H9 (cell line): ENCODE data around the gene TSTD2. TPM values are rescaled to one million over a fixed set of nuclear protein-coding genes. Genes with fewer than 3 reads are reported as not detected.

Experiments
- DNase-seq: peaks from one replicate; pipeline ENCODE4 v3.0.0-alpha.2; 2017
- H2AFZ ChIP-seq: one replicate; pipeline ENCODE4 v1.6.1; 2013; ENCODE audit warnings: mild to moderate bottlenecking, low read length, control low read depth, moderate library complexity
- H2AK5ac ChIP-seq: 2 replicates; pipeline ENCODE4 v1.6.1; 2013; ENCODE audit warnings: low read length, control low read depth, mixed read lengths; ENCODE audit not compliant: insufficient read length
- H2BK120ac ChIP-seq: one replicate; pipeline ENCODE4 v1.6.1; 2013; ENCODE audit warnings: low read depth, mild to moderate bottlenecking, low read length, control low read depth, inconsistent platforms; ENCODE audit not compliant: poor library complexity, severe bottlenecking
- H2BK12ac ChIP-seq: 2 replicates; pipeline ENCODE4 v1.6.1; 2013; ENCODE audit warnings: low read length, control low read depth, mixed read lengths, low read depth; ENCODE audit not compliant: insufficient read length
- H2BK15ac ChIP-seq: 2 replicates; pipeline ENCODE4 v1.6.1; 2013; ENCODE audit warnings: low read depth, low read length, control low read depth
- H2BK20ac ChIP-seq: one replicate; pipeline ENCODE4 v1.6.1; 2013; ENCODE audit warnings: low read depth, mild to moderate bottlenecking, low read length, control low read depth, inconsistent platforms; ENCODE audit not compliant: poor library complexity, severe bottlenecking
- H2BK5ac ChIP-seq: 2 replicates; pipeline ENCODE4 v1.6.1; 2013; ENCODE audit warnings: low read length, control low read depth, mixed read lengths; ENCODE audit not compliant: insufficient read length
- H3K14ac ChIP-seq: 2 replicates; pipeline ENCODE4 v1.6.1; 2013; ENCODE audit warnings: low read length, control low read depth; ENCODE audit not compliant: insufficient read depth
- H3K18ac ChIP-seq: 2 replicates; pipeline ENCODE4 v1.6.1; 2013; ENCODE audit warnings: low read depth, mild to moderate bottlenecking, mixed read lengths, low read length, control low read depth; ENCODE audit not compliant: insufficient read length
- H3K23ac ChIP-seq: 2 replicates; pipeline ENCODE4 v1.6.1; 2013; ENCODE audit warnings: low read length, control low read depth, mixed read lengths, low read depth; ENCODE audit not compliant: insufficient read length
- H3K23me2 ChIP-seq: 2 replicates; pipeline ENCODE4 v1.6.1; 2013; ENCODE audit warnings: low read depth, mild to moderate bottlenecking, mixed read lengths, low read length, control low read depth; ENCODE audit not compliant: insufficient read length, poor library complexity, severe bottlenecking
- H3K27ac ChIP-seq: 2 replicates; pipeline ENCODE4 v1.5.1; 2013; ENCODE audit warnings: low read length, control low read depth, mixed read lengths, low read depth; ENCODE audit not compliant: insufficient read length
- H3K27me3 ChIP-seq: 2 replicates; pipeline ENCODE4 v1.6.1; 2013; ENCODE audit warnings: low read length, control low read depth, inconsistent platforms; ENCODE audit not compliant: insufficient read depth
- H3K4ac ChIP-seq: 2 replicates; pipeline ENCODE4 v1.6.1; 2013; ENCODE audit warnings: low read depth, mild to moderate bottlenecking, control low read depth, inconsistent platforms, low read length, moderate library complexity
- H3K4me1 ChIP-seq: 2 replicates; pipeline ENCODE4 v1.6.1; 2013; ENCODE audit warnings: low read length, control low read depth, inconsistent platforms; ENCODE audit not compliant: insufficient read depth
- H3K4me2 ChIP-seq: 2 replicates; pipeline ENCODE4 v1.6.1; 2013; ENCODE audit warnings: low read length, control low read depth, mixed read lengths; ENCODE audit not compliant: insufficient read length, insufficient read depth
- H3K56ac ChIP-seq: 2 replicates; pipeline ENCODE4 v1.6.1; 2013; ENCODE audit warnings: low read depth, mild to moderate bottlenecking, mixed read lengths, low read length, control low read depth; ENCODE audit not compliant: insufficient read length
- H3K79me1 ChIP-seq: 2 replicates; pipeline ENCODE4 v1.6.1; 2013; ENCODE audit warnings: low read depth, mild to moderate bottlenecking, moderate library complexity, low read length, control low read depth, inconsistent platforms; ENCODE audit not compliant: insufficient read depth, poor library complexity, severe bottlenecking
- H3K79me2 ChIP-seq: 2 replicates; pipeline ENCODE4 v1.6.1; 2013; ENCODE audit warnings: low read length, control low read depth, inconsistent platforms; ENCODE audit not compliant: insufficient read depth
- H3K9ac ChIP-seq: 2 replicates; pipeline ENCODE4 v1.6.1; 2013; ENCODE audit warnings: low read length, control low read depth, mixed read lengths; ENCODE audit not compliant: insufficient read length; ENCODE audit errors: extremely low read depth
- H3K9me3 ChIP-seq: one replicate; pipeline ENCODE4 v1.6.1; 2013; ENCODE audit warnings: low read depth, low read length, inconsistent platforms; ENCODE audit not compliant: control insufficient read depth
- H3T11ph ChIP-seq: one replicate; pipeline ENCODE4 v1.6.1; 2013; ENCODE audit warnings: mild to moderate bottlenecking, low read length, control low read depth, inconsistent platforms
- H4K20me1 ChIP-seq: one replicate; pipeline ENCODE4 v1.6.1; 2013; ENCODE audit not compliant: control insufficient read depth, insufficient read length, insufficient read depth
- H4K5ac ChIP-seq: 2 replicates; pipeline ENCODE4 v1.6.1; 2013; ENCODE audit warnings: low read depth, mild to moderate bottlenecking, mixed read lengths, low read length, control low read depth; ENCODE audit not compliant: insufficient read length
- H4K8ac ChIP-seq: replicated peaks from 2 replicates; pipeline ENCODE4 v1.6.1; 2013; ENCODE audit warnings: low read length, control low read depth, mixed read lengths, low read depth; ENCODE audit not compliant: insufficient read length
- H4K91ac ChIP-seq: 2 replicates; pipeline ENCODE4 v1.6.1; 2013; ENCODE audit warnings: low read depth, mild to moderate bottlenecking, moderate library complexity, mixed read lengths, low read length, control low read depth; ENCODE audit not compliant: insufficient read length
- H3K27ac Mint-ChIP-seq, 3 experiments: 2 replicates in 2 of 3; 3 replicates in 1 of 3; pipeline ENCODE4 v1.8.0; 2020 to 2021; ENCODE audit warnings: mixed read lengths in 3 of 3, mild to moderate bottlenecking in 1 of 3, moderate library complexity in 1 of 3
- H3K27me3 Mint-ChIP-seq: 2 replicates; pipeline ENCODE4 v1.8.0; 2021; ENCODE audit warnings: low read depth, mild to moderate bottlenecking, moderate library complexity, mixed read lengths
- H3K36me3 Mint-ChIP-seq, 3 experiments: 2 replicates in 2 of 3; 3 replicates in 1 of 3; pipeline ENCODE4 v1.8.0; 2020 to 2021; ENCODE audit warnings: low read depth in 3 of 3, mixed read lengths in 3 of 3; ENCODE audit not compliant: insufficient read depth in 1 of 3
- H3K4me1 Mint-ChIP-seq, 2 experiments: 2 replicates each; pipeline ENCODE4 v1.8.0; 2020; ENCODE audit warnings: mixed read lengths in 2 of 2
- H3K4me3 Mint-ChIP-seq, 2 experiments: 2 replicates in 1 of 2; 3 replicates in 1 of 2; pipeline ENCODE4 v1.8.0; 2020 to 2021; ENCODE audit warnings: mild to moderate bottlenecking in 2 of 2, mixed read lengths in 2 of 2, moderate library complexity in 1 of 2
- H3K9me3 Mint-ChIP-seq, 2 experiments: 2 replicates in 1 of 2; 3 replicates in 1 of 2; pipeline ENCODE4 v1.8.0; 2020; ENCODE audit warnings: mild to moderate bottlenecking in 2 of 2, mixed read lengths in 2 of 2, moderate library complexity in 1 of 2
- WGBS: extraction: QIAGEN DNeasy Blood & Tissue Kit; methylation state at CpG from one replicate; pipeline ENCODE4 v1.1.7; 2013; ENCODE audit warnings: missing lambda C conversion rate, low lambda C conversion rate, mixed read lengths; ENCODE audit not compliant: insufficient read length; ENCODE audit errors: extremely low coverage; 5-methylcytosine and 5-hydroxymethylcytosine counted together
- total RNA-seq: library from RNA; stranded (reverse); gene quantifications from 2 replicates; pipeline ENCODE4 v1.2.1, GENCODE V29; 2021
- TF ChIP-seq, protein P1 (sequence below): fragments of 200-600 bp; sonication (generic); conservative IDR thresholded peaks from 3 replicates; pipeline ENCODE4 v1.8.0; 2021; ENCODE audit warnings: antibody characterized with exemption, mild to moderate bottlenecking

The TSTD2 gene
- total RNA-seq, 1 experiment from 2014 or later = 23.5 TPM

- no CpG with 5 or more reads among the region's 15 CpGs for WGBS
- H3K9ac ChIP-seq = no peak overlapping the region
- H3K14ac ChIP-seq = no peak overlapping the region; the same call in 1 of the 2 replicates
- no peak overlapping the region for H2BK120ac ChIP-seq
- H2BK15ac ChIP-seq = no peak overlapping the region
- peaks cover 24 to 28% of the 10 kb centered on the region in 2 experiments for H3K4me1 Mint-ChIP-seq
- peaks cover 3% of the 10 kb centered on the region for H3K27me3 Mint-ChIP-seq
- no peak overlapping the region for H3T11ph ChIP-seq
- no peak overlapping the region for H3K56ac ChIP-seq
- H4K91ac ChIP-seq = no peak overlapping the region
- TF ChIP-seq, protein P1, sequence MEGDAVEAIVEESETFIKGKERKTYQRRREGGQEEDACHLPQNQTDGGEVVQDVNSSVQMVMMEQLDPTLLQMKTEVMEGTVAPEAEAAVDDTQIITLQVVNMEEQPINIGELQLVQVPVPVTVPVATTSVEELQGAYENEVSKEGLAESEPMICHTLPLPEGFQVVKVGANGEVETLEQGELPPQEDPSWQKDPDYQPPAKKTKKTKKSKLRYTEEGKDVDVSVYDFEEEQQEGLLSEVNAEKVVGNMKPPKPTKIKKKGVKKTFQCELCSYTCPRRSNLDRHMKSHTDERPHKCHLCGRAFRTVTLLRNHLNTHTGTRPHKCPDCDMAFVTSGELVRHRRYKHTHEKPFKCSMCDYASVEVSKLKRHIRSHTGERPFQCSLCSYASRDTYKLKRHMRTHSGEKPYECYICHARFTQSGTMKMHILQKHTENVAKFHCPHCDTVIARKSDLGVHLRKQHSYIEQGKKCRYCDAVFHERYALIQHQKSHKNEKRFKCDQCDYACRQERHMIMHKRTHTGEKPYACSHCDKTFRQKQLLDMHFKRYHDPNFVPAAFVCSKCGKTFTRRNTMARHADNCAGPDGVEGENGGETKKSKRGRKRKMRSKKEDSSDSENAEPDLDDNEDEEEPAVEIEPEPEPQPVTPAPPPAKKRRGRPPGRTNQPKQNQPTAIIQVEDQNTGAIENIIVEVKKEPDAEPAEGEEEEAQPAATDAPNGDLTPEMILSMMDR = no peak
- no peak overlapping the region for H3K4ac ChIP-seq
- no peak overlapping the region for H3K27ac ChIP-seq
- no peak overlapping the region for H3K4me3 Mint-ChIP-seq
- no peak overlapping the region for H3K23ac ChIP-seq
- H2BK5ac ChIP-seq = no peak overlapping the region
- H3K79me1 ChIP-seq = no peaks in the 10 kb centered on the region
- H3K23me2 ChIP-seq = no peaks in the 10 kb centered on the region
- H2AK5ac ChIP-seq = no peak overlapping the region
- DNase-seq = no peak
- 0 out of 2 replicates have a peak, but pooled peaks cover 7% of the 10 kb centered on the region for H3K4me1 ChIP-seq
- no peak overlapping the region for H3K18ac ChIP-seq
- no peak overlapping the region for H2AFZ ChIP-seq
- H3K9me3 Mint-ChIP-seq = no peaks in the 10 kb centered on the region
- H4K5ac ChIP-seq = no peak overlapping the region
- H3K27me3 ChIP-seq = no peaks in the 10 kb centered on the region
- no peak overlapping the region for H2BK20ac ChIP-seq
- no peak overlapping the region for H4K8ac ChIP-seq
- no peaks in the 10 kb centered on the region for H4K20me1 ChIP-seq
- no peak overlapping the region for H2BK12ac ChIP-seq
- no peaks in the 10 kb centered on the region for H3K36me3 Mint-ChIP-seq
- no peak overlapping the region for H3K27ac Mint-ChIP-seq
- no peak overlapping the region for H3K4me2 ChIP-seq
- H3K79me2 ChIP-seq = no peaks in the 10 kb centered on the region
- no peaks in the 10 kb centered on the region for H3K9me3 ChIP-seq
These were observed 78.0 kb downstream of the TSTD2 start for GRCh38 chr9:97555164-97555563.
